ENCODE measurements around the gene RBM6.
"Not testable (repeated sequence)": the region's sequence is repeated elsewhere in the genome, so short reads cannot be mapped to it uniquely, and the experiment has no call there.

RBM6 gene

DNA sequence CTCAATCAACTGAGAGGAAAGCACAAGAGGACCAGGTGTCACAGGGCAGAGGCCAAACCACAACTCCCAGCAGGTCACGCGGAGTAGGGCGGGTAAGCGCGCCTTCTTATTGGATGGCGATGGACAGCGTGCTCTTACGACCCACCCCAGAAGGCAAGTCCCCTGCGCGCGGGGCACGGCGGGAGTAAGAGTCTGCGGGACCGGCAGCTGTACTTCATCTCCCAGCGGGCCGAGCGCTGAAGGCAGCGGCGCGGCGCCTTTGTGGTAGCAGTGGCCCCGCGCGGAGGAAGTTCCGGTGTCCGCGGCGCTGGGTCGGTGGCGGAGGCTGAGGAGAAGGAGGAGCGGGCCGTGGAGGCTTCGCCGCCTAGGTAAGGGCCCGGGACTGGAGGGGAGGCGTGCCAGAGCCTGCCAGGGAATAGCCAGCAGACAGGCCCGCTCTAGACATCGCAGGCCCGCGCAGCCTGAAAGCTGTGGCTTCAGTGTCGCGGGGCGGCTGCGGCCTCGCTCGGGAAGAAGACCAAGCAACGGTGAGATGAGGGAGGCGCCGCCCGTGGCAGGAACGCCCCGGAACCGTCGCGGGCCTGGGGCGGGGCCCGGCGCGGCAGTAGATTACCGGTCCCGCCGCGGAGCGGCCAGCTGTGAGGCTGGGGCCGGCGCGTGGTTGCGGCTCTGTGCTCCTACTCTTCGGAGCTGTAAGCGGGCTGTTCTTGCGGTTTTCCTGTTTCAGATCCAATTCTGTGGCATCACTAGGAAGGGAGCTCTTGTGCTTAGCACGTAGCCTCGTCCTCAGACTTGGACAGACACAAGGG lies at the start of gene RBM6:
Gene RBM6 (plus strand): TSS at position 293 of the 809 bp plus-strand sequence. CDS start 22,492 bp downstream, outside the sequence.
- DNase-seq (ENCODE audit: extremely low read depth in 1 of 2, low read depth in 1 of 2), result peak; percentile 88 to 96

DNA sequence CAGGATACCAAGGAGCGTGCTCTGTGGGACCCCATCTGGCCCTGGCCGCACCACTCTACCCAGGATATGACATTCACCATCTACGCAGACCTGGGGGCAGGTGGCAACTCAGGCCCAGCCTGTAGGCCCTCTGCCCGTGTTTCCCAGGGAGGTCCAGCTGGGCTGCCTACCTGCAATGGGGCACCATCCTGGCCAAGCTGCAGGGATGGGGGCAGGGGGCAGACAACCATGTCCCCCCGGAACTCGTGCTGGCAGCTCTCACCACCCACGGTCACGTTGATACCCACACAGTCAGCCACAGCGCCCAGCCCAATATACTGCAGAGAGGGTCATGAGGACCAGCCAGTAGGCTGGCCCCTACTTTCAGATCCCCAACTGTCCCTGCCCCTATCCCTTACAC lies 44.2 kb upstream of the RBM6 start:
- DNase-seq (ENCODE audit: extremely low read depth in 1 of 2, low read depth in 1 of 2), result no peak

GRCh38 chr3:49896345-49896744 lies 43.6 kb upstream of the RBM6 start:
- no peak for DNase-seq (ENCODE audit: extremely low read depth in 1 of 2, low read depth in 1 of 2)

DNA sequence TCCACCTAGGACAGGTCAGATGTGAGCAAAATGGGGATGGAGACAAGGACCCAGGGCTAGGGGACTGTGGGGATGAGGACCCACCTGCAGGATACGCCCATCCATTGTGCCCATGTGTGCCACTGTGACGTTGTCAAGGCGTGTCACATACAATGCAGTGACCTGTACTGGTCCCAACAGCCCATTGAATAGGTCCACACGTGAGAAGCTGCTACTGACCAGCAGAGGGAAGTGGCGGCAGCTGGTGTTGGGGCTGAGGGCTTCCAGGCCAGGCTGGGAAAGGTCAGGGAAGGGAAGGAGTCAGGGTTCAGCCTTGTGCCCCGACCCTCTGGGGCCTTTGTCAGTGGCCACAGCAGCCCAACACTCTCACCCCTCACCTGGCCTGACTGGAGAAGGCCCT lies 41.0 kb upstream of the RBM6 start:
- no peak for DNase-seq (ENCODE audit: extremely low read depth in 1 of 2, low read depth in 1 of 2)

DNA sequence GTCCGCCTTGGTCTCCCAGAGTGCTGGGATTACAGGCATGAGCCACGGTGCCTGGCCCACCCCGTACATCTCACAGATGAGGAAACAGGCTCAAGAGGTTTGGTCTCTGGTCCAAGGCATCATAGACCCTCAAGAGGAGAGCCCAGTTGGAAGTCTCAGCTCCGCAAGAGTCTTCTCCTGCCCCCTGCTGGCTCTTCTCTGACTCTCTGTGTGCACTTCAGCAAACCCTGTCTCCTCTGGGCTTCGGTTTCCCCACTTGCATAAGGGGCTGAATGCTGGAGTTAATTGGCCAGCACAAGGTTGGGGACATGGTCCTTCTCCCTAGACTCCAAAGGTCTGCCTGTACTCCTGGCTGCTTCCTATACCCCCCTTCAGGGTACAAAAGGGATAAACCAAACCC lies 40.1 kb upstream of the RBM6 start:
- no peak for DNase-seq (ENCODE audit: extremely low read depth in 1 of 2, low read depth in 1 of 2)

GRCh38 chr3:49900491-49901153 lies 39.3 kb upstream of the RBM6 start:
- no peak for DNase-seq (ENCODE audit: extremely low read depth in 1 of 2, low read depth in 1 of 2)

DNA sequence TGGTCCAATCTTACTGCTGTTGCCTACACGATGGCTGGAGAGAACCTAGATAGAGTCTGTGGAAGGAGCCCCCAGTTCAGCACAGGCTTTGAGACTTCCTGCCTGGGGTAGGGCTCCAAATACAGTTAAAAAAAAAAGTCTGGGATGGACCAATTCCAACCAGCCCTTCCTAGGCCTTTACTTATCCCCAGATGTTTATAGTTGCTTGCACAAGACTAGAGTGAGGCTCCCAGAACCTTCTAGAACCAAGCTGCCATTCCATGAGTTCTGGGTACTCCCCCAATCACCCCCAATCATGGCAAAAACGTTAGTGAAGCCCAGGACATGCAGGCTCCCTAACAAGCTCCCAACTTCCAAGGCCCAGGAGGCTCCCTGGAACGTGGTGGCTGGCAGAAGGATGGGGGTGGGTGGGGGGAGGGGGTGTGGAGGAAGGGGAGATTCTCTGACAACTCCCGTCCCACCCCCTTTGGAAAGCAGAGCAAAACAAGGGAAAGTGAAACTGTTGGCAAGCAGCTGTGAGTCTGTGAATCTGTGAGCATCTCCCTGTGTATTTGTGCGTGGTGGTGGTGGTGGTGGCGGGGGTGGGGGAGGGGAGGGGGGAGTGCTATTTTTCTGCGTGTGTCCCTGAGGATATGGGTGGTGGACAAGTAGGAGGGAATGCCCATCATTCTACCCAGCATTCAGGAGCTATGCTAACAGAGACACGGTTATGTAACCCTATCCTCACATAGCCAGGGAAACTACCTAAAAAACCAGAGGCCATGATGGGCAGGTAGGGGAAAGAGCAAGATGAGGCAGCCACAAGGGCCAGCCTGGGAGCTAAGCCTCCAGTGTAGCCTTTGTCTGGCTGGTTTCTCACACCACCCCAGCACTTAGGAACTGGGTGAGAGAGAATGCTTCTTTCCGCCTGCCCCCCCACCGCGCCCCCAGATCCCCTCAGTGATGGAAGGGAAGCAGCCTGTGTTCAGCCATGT lies 38.3 kb upstream of the RBM6 start:
- no peak for DNase-seq (ENCODE audit: extremely low read depth in 1 of 2, low read depth in 1 of 2)

- no peak for DNase-seq (ENCODE audit: extremely low read depth in 1 of 2, low read depth in 1 of 2)
Observed at GRCh38 chr3:49902511-49903345, 37.2 kb upstream of the RBM6 start.

DNA sequence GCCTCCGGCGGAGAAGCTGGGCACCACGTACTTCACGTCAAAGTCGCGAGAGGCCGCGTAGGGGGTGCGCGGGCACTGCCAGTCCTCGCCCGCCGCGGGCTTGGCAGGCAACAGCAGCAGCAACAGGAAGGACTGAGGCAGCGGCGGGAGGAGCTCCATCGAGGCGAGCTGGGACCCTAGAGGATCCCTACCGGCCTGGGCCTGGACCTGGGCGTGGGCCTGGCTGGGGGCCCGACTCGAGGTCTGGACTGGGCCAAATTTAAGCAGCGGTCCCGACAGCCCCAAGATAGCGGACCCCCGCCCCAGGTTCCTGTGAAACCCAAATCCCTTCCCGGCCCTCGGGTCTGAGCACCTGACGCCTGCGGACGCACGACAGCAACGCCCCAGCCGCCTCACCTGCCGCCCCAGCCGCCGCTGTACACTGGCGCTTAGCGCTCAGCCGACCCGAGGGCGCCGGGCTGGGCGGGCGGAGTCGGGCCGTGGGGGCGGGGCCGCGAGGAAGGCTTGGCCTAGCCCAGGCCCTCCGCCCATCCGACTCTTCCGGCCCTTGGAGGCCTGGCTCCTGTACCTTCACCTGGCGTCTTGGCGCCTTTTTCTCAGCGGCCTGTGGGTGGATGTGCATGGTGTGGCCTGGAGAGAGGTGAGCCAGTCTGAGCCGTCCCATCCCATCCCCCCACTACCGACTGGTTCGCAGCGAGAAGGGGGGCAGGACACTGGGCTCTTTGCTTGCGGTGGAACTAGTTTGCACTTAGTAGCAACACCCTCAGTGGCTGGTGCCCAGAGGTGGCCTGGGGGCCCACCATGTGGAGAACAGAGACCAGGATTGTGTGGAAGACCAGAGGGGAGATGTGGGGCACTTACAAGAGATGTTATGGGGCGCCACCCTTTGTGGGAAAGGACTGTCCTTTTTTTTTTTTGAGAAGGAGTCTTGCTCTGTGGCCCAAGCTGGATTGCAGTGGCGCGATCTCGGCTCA lies 36.2 kb upstream of the RBM6 start, which contains the start of gene MST1R:
Gene MST1R (minus strand): TSS at position 423 of the 974 bp plus-strand sequence. CDS start 264 bp downstream, at position 159.
- DNase-seq (ENCODE audit: extremely low read depth in 1 of 2, low read depth in 1 of 2), result peak; percentile 67 to 75

DNA sequence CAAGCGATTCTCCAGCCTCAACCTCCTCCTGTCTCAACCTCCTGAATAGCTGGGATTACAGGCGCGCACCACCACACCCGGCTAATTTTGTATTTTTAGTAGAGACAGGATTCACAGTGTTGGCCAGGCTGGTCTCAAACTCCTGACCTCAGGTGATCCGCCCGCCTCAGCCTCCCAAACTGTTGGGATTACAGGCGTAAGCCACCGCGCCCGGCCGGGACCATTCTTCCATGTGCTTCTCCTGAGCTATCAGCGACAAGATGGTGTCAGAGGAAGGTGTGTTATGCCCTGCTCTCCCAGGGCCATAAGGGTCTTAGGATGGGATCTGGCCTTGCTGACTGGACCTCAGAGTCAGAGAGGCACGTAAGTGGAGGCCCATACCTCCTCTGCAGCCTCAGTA lies 35.5 kb upstream of the RBM6 start:
- not testable (repeated sequence) for DNase-seq (ENCODE audit: extremely low read depth in 1 of 2, low read depth in 1 of 2)

- DNase-seq (ENCODE audit: extremely low read depth in 1 of 2, low read depth in 1 of 2), result peak; percentile 23 to 35
Observed at GRCh38 chr3:49906073-49906743, 33.7 kb upstream of the RBM6 start.

- DNase-seq (ENCODE audit: extremely low read depth in 1 of 2, low read depth in 1 of 2), result no peak
Observed at GRCh38 chr3:49908373-49909199, 31.4 kb upstream of the RBM6 start.

DNA sequence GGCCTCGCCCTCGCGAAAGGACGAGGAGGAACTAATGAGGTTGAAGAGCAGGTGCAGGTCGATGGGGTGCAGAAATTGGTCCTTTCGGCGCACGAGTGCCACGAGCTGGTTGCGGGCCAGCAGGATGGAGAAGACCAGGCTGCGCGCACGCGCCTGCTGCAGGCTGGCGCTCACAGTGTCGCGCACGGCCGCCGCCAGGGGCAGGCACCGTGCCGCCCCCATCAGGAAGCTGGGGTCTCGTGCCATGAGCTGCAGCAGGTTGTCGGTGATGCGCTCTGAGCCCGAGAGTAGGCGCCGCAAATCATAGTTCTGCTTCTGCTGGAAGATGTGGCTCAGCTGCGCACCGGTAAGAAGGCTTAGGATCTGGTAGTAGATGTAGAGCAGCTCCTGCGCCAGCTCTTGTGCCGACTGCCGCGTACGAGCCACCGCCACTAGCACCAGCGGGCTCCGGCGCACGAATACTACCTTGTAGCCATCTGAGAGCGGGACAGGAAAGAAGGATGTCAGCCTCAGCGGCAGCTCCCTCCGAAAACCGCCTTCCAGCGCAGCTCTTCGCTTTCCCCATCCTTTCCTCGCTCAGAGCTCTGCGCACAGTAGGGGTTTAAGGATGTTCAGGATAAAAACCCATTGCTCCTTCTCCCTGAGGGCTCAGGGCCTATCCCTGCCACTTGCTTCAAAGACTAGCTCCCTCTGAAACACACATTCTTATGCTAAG lies 29.4 kb upstream of the RBM6 start:
- no peak for DNase-seq (ENCODE audit: extremely low read depth in 1 of 2, low read depth in 1 of 2)

GRCh38 chr3:49911124-49911420 lies 28.9 kb upstream of the RBM6 start:
- no peak for DNase-seq (ENCODE audit: extremely low read depth in 1 of 2, low read depth in 1 of 2)

GRCh38 chr3:49911611-49912010 lies 28.3 kb upstream of the RBM6 start:
- no peak for DNase-seq (ENCODE audit: extremely low read depth in 1 of 2, low read depth in 1 of 2)

DNA sequence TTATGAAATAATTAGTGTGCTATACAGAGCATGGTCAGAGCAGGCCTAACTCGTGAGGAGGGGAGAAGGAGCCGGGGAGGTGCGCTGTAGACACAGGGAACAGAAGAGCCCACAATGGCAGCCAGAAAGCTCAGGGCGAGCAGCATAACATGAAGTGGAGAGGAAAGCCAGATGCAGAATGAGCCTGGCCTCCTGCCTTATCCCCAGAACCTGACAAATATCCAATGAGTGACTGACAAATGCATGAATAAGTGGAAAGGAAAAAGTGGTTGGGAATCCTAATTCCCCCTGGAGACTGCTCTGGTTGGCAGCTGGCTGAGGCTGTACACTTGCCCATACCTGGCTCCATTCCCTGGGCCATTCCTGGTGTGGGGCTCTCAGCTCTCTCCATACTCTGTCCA lies 27.1 kb upstream of the RBM6 start:
- DNase-seq (ENCODE audit: extremely low read depth in 1 of 2, low read depth in 1 of 2), result no peak

GRCh38 chr3:49914906-49915305 lies 25.0 kb upstream of the RBM6 start:
- no peak for DNase-seq (ENCODE audit: extremely low read depth in 1 of 2, low read depth in 1 of 2)
